HCT116 (cell line): ENCODE measurements around the gene OR1C1. TPM values are rescaled to one million over a fixed set of nuclear protein-coding genes. Genes with fewer than 3 reads are reported as not detected.
"Not testable (repeated sequence)": the region's sequence is repeated elsewhere in the genome, so short reads cannot be mapped to it uniquely, and the experiment has no call there.

Source experiments
- ATAC-seq: fragments of 200-7000 bp; cut with Tn5 transposase; 2 replicates; pipeline ENCODE4 v1.9.1; 2020; ENCODE audit warnings: mild to moderate bottlenecking, moderate library complexity
- BruUV-seq: library from RNA; stranded (reverse); fragments of 400-500 nt; replicated peaks from 2 replicates; lab custom pipeline; 2021; lab: Mats Ljungman, UMichigan
- CTCF ChIA-PET: fragments of 300-600 bp; sonication (Branson Sonifier 250); formaldehyde crosslinking; loops from one replicate; lab custom pipeline; 2021; ENCODE audit warnings: antibody characterized with exemption; lab: Charles Lee
- POLR2A ChIA-PET: fragments of 300-600, 350-600 bp; sonication (Branson Sonifier 250); formaldehyde crosslinking; loops from one replicate; lab custom pipeline; 2021; ENCODE audit warnings: antibody characterized with exemption; lab: Charles Lee
- RAD21 ChIA-PET, 2 experiments: fragments of 300-600 bp; sonication (Branson Sonifier 250); formaldehyde crosslinking; loops; one replicate each; lab custom pipeline; 2023; ENCODE audit warnings: low total read pairs in 2 of 2; ENCODE audit not compliant: uncharacterized antibody in 2 of 2, unreplicated experiment in 2 of 2, low non-redundant PET in 1 of 2; lab: Charles Lee
- DNase-seq: peaks from one replicate; pipeline ENCODE4 v3.0.0-alpha.2; 2010; ENCODE audit warnings: low read depth, low spot score
- H2AFZ ChIP-seq: fragments of 200-600 bp; shearing (Covaris generic), sonication (generic); 2 replicates; pipeline ENCODE4 v1.6.1; 2017; ENCODE audit warnings: low read depth, mixed run types, mixed read lengths, antibody characterized with exemption, low read length; ENCODE audit not compliant: poor library complexity, severe bottlenecking
- H3K27ac ChIP-seq: 2 replicates; pipeline ENCODE4 v1.5.1; 2012; ENCODE audit warnings: low read depth, low read length
- H3K27me3 ChIP-seq: fragments of 200-600 bp; sonication (generic); 2 replicates; pipeline ENCODE4 v1.6.1; 2016; ENCODE audit warnings: mixed run types, low read length, mixed read lengths; ENCODE audit not compliant: insufficient read depth
- H3K36me3 ChIP-seq, 2 experiments: fragments of 200-500 bp in 1 of 2; fragments of 200-600 bp in 1 of 2; sonication (Bioruptor generic) in 1 of 2; sonication (generic) in 1 of 2; 2 replicates each; pipeline versions ENCODE4 v1.5.1 to v1.6.1; 2014 to 2016; ENCODE audit warnings: low read length in 2 of 2, inconsistent platforms in 1 of 2, mixed read lengths in 1 of 2, mixed run types in 1 of 2; ENCODE audit not compliant: insufficient read depth in 2 of 2, control insufficient read depth in 1 of 2
- H3K4me1 ChIP-seq, 2 experiments: fragments of 200-600 bp in 1 of 2; sonication (generic) in 1 of 2; 2 replicates each; pipeline versions ENCODE4 v1.5.1 to v1.6.1; 2012 to 2017; ENCODE audit warnings: low read length in 2 of 2, inconsistent platforms in 1 of 2, mild to moderate bottlenecking in 1 of 2, mixed read lengths in 1 of 2, mixed run types in 1 of 2, moderate library complexity in 1 of 2; ENCODE audit not compliant: insufficient read depth in 2 of 2, control insufficient read depth in 1 of 2
- H3K4me2 ChIP-seq: fragments of 200-600 bp; sonication (generic); 2 replicates; pipeline ENCODE4 v1.6.1; 2017; ENCODE audit warnings: mixed run types, low read length, mixed read lengths
- H3K4me3 ChIP-seq, 2 experiments: fragments of 200-600 bp in 1 of 2; sonication (generic) in 1 of 2; replicated peaks in 1 of 2; 2 replicates each; pipeline ENCODE4 v1.5.1; 2011 to 2016; ENCODE audit warnings: low read length in 2 of 2, control low read depth in 1 of 2, low read depth in 1 of 2, mild to moderate bottlenecking in 1 of 2, mixed read lengths in 1 of 2, mixed run types in 1 of 2
- H3K79me2 ChIP-seq: fragments of 200-600 bp; sonication (generic); 2 replicates; pipeline ENCODE4 v1.6.1; 2017; ENCODE audit warnings: mild to moderate bottlenecking, mixed run types, low read length, moderate library complexity, mixed read lengths; ENCODE audit not compliant: insufficient read depth
- H3K9ac ChIP-seq: fragments of 200-600 bp; sonication (generic); 2 replicates; pipeline ENCODE4 v1.6.1; 2016; ENCODE audit warnings: low read length, mixed read lengths
- H3K9me2 ChIP-seq: fragments of 200-600 bp; sonication (generic), shearing (Covaris generic); 2 replicates; pipeline ENCODE4 v1.6.1; 2017; ENCODE audit warnings: mixed run types, mild to moderate bottlenecking, moderate library complexity; ENCODE audit not compliant: insufficient read depth
- H3K9me3 ChIP-seq, 2 experiments: fragments of 200-500 bp in 1 of 2; fragments of 200-600 bp in 1 of 2; sonication (Bioruptor generic) in 1 of 2; sonication (generic) in 1 of 2; 2 replicates each; pipeline ENCODE4 v1.6.1; 2014 to 2017; ENCODE audit warnings: low read length in 2 of 2, mixed read lengths in 2 of 2, inconsistent platforms in 1 of 2, low read depth in 1 of 2, mild to moderate bottlenecking in 1 of 2, mixed run types in 1 of 2, moderate library complexity in 1 of 2; ENCODE audit not compliant: control insufficient read depth in 1 of 2, insufficient read depth in 1 of 2
- H4K20me1 ChIP-seq: fragments of 200-600 bp; sonication (generic), shearing (Covaris generic); 2 replicates; pipeline ENCODE4 v1.6.1; 2017; ENCODE audit warnings: mixed run types, mild to moderate bottlenecking, moderate library complexity; ENCODE audit not compliant: insufficient read depth
- CEBPB ChIP-seq: IDR thresholded peaks from 2 replicates; pipeline ENCODE4 v1.6.1; 2012; ENCODE audit warnings: low read depth
- ELF1 ChIP-seq: IDR thresholded peaks from 2 replicates; pipeline ENCODE4 v1.6.1; 2012; ENCODE audit warnings: low read depth, borderline replicate concordance
- FOSL1 ChIP-seq: IDR thresholded peaks from 2 replicates; pipeline ENCODE4 v1.6.1; 2012; ENCODE audit warnings: low read depth
- YY1 ChIP-seq: IDR thresholded peaks from 2 replicates; pipeline ENCODE4 v1.6.1; 2011; ENCODE audit warnings: low read length, low read depth, moderate library complexity, mild to moderate bottlenecking; ENCODE audit not compliant: insufficient replicate concordance; ENCODE audit errors: extremely low read depth
- ZNF274 ChIP-seq: fragments of 200-500 bp; sonication (Bioruptor generic); IDR thresholded peaks from 2 replicates; pipeline ENCODE4 v1.6.1; 2014; ENCODE audit warnings: mild to moderate bottlenecking, low read depth, low read length, inconsistent platforms
- intact Hi-C: fragments of 100-400 bp; cut with micrococcal nuclease; formaldehyde crosslinking; loops from 2 replicates; pipeline ENCODE4 v1.10.0; 2022
- total RNA-seq: library from RNA; stranded (reverse); gene quantifications from one replicate; pipeline ENCODE4 v1.2.1, GENCODE V29; 2021; ENCODE audit not compliant: unreplicated experiment
- TF ChIP-seq, protein P1 (sequence below): IDR thresholded peaks from 2 replicates; pipeline ENCODE4 v1.6.1; 2012; ENCODE audit warnings: low read depth
- TF ChIP-seq, protein P2 (sequence below): IDR thresholded peaks from 2 replicates; pipeline ENCODE4 v1.6.1; 2011; ENCODE audit warnings: mild to moderate bottlenecking, low read length, moderate library complexity; ENCODE audit not compliant: insufficient replicate concordance; ENCODE audit errors: extremely low read depth

OR1C1 gene
- total RNA-seq, 1 experiment from 2014 or later, result not detected

DNA sequence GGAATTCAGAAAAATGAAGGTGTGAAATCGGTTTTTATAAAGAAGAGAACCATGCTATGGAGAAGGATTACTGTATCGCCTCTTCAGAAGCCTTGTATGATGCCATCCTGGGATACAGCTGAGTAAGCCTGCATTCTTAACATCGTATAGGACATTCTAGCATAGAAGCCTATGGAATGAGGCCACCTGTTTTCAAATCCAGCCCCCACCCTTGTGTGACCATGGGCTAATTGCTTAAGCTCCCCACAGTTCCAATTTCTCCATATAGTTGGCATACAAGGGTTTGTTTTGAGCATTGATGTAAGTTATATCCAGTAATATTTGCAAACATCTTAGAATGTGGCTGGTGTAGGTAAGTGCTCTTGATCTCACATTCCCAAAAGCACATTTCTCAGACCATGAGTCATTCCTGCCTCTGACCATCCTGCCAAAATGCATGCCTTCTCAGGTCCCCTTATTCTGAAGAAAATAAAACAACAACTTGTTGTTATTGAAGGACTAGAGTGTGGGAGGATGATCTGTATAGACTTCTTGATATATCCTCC lies 13.9 kb downstream of the OR1C1 start:
- ChIA-PET RAD21 (no interaction called here), POLR2A (no interaction called here), CTCF (no interaction called here)
- no peaks in the 10 kb centered on the region for H3K79me2 ChIP-seq
- DNase-seq (no peak), ATAC-seq (no peak)
- no peaks in the 10 kb centered on the region for H4K20me1 ChIP-seq
- H3K27me3 ChIP-seq, result no peaks in the 10 kb centered on the region
- no peak overlapping the region for H3K9ac ChIP-seq
- H3K4me3 ChIP-seq, result no peak overlapping the region
- H3K27ac ChIP-seq, result no peak overlapping the region
- no peaks in the 10 kb centered on the region for H3K4me1 ChIP-seq
- H3K9me3 ChIP-seq, result peaks cover 0 to 13% of the 10 kb centered on the region in 2 experiments; a peak in 2 of 4 replicates
- H3K9me2 ChIP-seq, result no peaks in the 10 kb centered on the region
- no TSS peak for BruUV-seq
- H3K4me2 ChIP-seq, result no peak overlapping the region
- no peak overlapping the region for H2AFZ ChIP-seq
- no peaks in the 10 kb centered on the region for H3K36me3 ChIP-seq
- TF ChIP-seq, protein P1, sequence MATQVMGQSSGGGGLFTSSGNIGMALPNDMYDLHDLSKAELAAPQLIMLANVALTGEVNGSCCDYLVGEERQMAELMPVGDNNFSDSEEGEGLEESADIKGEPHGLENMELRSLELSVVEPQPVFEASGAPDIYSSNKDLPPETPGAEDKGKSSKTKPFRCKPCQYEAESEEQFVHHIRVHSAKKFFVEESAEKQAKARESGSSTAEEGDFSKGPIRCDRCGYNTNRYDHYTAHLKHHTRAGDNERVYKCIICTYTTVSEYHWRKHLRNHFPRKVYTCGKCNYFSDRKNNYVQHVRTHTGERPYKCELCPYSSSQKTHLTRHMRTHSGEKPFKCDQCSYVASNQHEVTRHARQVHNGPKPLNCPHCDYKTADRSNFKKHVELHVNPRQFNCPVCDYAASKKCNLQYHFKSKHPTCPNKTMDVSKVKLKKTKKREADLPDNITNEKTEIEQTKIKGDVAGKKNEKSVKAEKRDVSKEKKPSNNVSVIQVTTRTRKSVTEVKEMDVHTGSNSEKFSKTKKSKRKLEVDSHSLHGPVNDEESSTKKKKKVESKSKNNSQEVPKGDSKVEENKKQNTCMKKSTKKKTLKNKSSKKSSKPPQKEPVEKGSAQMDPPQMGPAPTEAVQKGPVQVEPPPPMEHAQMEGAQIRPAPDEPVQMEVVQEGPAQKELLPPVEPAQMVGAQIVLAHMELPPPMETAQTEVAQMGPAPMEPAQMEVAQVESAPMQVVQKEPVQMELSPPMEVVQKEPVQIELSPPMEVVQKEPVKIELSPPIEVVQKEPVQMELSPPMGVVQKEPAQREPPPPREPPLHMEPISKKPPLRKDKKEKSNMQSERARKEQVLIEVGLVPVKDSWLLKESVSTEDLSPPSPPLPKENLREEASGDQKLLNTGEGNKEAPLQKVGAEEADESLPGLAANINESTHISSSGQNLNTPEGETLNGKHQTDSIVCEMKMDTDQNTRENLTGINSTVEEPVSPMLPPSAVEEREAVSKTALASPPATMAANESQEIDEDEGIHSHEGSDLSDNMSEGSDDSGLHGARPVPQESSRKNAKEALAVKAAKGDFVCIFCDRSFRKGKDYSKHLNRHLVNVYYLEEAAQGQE, result no peak
- TF ChIP-seq, protein P2, sequence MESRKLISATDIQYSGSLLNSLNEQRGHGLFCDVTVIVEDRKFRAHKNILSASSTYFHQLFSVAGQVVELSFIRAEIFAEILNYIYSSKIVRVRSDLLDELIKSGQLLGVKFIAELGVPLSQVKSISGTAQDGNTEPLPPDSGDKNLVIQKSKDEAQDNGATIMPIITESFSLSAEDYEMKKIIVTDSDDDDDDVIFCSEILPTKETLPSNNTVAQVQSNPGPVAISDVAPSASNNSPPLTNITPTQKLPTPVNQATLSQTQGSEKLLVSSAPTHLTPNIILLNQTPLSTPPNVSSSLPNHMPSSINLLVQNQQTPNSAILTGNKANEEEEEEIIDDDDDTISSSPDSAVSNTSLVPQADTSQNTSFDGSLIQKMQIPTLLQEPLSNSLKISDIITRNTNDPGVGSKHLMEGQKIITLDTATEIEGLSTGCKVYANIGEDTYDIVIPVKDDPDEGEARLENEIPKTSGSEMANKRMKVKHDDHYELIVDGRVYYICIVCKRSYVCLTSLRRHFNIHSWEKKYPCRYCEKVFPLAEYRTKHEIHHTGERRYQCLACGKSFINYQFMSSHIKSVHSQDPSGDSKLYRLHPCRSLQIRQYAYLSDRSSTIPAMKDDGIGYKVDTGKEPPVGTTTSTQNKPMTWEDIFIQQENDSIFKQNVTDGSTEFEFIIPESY, result no peak
- TF ChIP-seq FOSL1 (no peak), ZNF274 (no peak), CEBPB (no peak), ELF1 (no peak), YY1 (no peak)
- intact Hi-C loops, result no loop called here

DNA sequence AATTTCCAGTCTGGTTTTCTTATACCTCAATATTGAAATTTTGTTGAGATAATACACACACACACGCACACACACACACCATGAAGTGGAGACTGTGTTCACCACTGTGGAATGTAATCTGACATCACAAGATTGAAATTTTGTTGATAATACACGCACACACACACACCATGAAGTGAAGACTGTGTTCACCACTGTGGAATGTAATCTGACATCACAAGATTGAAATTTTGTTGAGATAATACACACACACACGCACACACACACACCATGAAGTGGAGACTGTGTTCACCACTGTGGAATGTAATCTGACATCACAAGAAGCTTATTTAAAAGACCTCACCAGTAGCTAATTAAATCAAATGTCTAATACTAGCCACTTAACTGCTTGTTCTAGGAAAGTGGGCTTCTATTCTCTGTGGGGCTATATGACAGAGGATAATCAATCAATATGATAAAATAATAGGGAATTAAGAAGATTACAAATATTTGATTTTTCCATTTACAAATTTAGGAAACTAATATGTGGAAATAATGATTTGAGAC lies 18.1 kb downstream of the OR1C1 start:
- H3K9me2 ChIP-seq, CTCF ChIA-PET, H3K4me1 ChIP-seq, H3K27ac ChIP-seq, H3K36me3 ChIP-seq, RAD21 ChIA-PET, BruUV-seq, H3K79me2 ChIP-seq, H3K27me3 ChIP-seq, ATAC-seq, POLR2A ChIA-PET, H3K4me2 ChIP-seq, H3K4me3 ChIP-seq, H2AFZ ChIP-seq, H4K20me1 ChIP-seq, DNase-seq, intact Hi-C loops, H3K9ac ChIP-seq: not testable (repeated sequence)
- peaks cover 4 to 24% of the 10 kb centered on the region in 2 experiments; a peak in 2 of 4 replicates for H3K9me3 ChIP-seq
